CD4-positive, alpha-beta T cell treated with Interleukin-4 for 4 hours (primary cell): ENCODE data around the gene RAB11B.
A peak's percentile ranks its signal among the peaks of the same experiment; 100 is the strongest.
"Not testable (repeated sequence)": the region's sequence is repeated elsewhere in the genome, so short reads cannot be mapped to it uniquely, and the experiment has no call there.

Experiments used
- DNase-seq: peaks from one replicate; pipeline ENCODE4 v3.0.0-alpha.2; 2020

RAB11B gene

DNA sequence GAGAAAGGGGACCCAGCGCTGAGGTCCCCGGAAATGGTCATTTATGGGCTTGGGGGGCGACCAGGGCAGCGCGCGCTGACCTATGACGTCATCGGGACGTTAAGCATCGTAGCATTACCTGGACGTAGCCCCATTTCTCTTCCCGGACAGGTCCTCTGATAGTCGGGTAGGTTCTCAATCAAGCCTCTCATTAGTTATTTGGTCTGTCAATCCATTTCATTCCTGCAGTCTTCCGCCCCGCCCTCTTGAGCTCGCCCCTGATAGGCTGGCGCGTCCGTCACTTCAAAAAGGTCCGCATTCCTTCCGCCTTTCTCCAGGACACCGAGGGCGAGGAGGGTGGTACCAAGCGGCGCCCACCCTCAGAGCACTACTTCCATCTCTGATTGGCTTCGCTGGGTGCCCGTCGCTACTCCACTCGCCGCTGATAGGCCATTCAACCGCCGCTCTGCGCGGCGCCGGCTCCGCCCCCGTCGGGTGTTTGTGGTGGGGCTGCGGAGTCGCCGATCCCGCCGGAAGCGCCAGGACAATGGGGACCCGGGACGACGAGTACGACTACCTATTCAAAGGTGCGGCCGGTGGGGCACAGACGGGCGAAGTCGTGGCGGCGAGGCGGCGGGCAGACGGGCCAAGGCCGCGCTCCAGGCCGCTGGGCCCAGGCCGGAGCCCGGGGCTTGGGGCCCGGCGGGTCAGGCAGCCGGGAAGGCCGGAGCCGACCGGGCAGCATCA is at the start of gene RAB11B:
Gene RAB11B, plus strand, starts transcription at position 470 of the 726 bp plus-strand sequence. Its CDS starts 57 bp downstream, at position 527.
- DNase-seq = peak; percentile 100

- not testable (repeated sequence) for DNase-seq
These were observed 48.7 kb upstream of the RAB11B start for GRCh38 chr19:8341504-8341903.

GRCh38 chr19:8342316-8342683 is 47.9 kb upstream of the RAB11B start:
- no peak for DNase-seq

DNA sequence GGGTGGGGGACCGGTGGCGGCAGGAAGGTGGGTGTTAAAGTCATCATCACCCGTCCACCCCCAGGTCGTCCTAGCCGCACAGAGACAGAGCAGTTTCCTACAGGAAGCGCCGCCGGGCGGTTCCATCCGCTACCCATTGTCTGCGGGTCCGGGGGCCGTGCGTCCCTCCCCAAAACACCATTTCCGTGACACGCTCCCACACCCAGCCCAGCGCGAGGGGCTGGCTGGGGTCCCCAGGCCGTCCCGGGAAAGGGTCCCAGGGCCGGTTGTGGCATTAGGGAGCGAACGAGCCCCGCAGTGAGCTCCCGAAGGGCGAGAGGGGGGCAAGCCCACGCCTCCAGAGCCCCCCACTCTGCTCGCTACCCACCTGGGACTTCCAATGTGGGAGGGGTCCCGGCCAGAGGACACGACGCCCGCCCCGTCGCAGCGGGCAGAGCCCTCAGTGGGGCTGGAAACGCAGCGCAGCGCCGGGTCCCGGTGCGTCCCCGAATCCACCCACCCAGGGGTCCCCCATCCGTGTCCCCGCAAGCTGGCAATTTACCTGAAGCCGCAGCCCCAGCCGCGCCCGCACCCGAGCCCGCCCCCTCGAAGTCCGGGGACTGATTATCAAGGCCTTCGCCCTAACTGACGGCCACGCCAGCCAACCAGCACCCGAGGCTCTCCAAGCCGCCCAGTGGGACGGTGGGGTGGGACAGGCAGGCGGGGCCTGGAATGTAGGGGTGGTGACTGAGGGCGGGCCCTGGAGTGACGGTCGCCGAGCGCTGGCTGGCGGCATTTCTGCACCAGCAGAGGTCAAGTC is 47.3 kb upstream of the RAB11B start, which contains the start of gene KANK3:
Gene KANK3, minus strand, starts transcription at position 579 of the 799 bp plus-strand sequence. CDS start 5,434 bp downstream, outside the sequence.
- peak; percentile 95 for DNase-seq

GRCh38 chr19:8343483-8343844 is 46.7 kb upstream of the RAB11B start:
- DNase-seq = no peak

DNA sequence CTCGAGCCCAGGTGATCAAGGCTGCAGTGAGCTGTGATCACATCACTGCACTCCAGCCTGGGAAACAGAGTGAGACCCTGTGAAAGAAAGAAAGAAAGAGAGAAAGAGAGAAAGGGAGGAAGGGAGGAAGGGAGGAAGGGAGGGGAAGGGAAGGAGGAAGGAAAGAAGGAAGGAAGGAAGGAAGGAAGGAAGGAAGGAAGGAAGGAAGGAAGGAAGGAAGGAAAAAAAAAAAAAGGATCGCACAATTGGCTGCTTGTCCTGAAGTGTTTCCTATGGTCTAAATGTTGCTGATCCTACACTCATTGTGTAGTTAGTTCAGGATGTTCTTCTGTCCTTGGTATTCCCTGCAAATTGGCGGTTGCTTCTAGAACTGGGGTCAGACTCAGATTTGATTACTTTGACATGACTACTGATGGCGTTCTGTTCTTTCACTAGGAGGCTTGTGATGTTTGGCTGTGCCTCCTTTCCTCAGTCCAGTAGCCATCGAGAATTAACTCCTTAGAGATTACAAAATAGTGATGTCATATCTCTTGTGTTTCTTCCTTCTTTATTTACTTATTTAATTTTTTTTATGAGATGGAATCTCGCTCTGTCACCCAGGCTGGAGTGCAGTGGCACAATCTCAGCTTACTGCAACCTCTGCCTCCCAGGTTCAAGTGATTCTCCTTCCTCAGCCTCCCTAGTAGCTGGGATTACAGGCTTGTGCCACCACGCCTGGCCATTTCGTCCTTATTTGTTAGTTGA is 40.4 kb upstream of the RAB11B start:
- DNase-seq = not testable (repeated sequence)

- DNase-seq = no peak
These were observed 37.9 kb upstream of the RAB11B start for GRCh38 chr19:8352134-8352827.

- DNase-seq = not testable (repeated sequence)
These were observed 37.3 kb upstream of the RAB11B start for GRCh38 chr19:8352845-8353244.

- no peak for DNase-seq
These were observed 34.3 kb upstream of the RAB11B start for GRCh38 chr19:8355631-8356402.

- DNase-seq = no peak
These were observed 33.1 kb upstream of the RAB11B start for GRCh38 chr19:8357007-8357521.

DNA sequence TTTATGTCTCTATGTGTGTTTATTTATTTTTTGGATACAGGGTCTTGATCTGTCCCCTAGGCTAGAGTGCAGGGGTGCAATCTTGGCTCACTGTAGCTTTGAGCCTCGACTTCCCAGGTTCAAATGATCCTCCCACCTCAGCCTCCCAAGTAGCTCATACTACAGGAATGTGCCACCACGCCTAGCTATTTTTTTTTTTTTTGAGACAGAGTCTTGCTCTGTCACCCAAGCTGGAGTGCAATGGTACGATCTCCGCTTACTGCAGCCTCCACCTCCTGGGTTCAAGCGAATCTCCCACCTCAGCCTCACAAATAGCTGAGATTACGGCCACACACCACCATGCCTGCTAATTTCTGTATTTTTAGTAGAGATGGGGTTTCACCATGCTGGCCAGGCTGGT is 31.2 kb upstream of the RAB11B start:
- DNase-seq = no peak

DNA sequence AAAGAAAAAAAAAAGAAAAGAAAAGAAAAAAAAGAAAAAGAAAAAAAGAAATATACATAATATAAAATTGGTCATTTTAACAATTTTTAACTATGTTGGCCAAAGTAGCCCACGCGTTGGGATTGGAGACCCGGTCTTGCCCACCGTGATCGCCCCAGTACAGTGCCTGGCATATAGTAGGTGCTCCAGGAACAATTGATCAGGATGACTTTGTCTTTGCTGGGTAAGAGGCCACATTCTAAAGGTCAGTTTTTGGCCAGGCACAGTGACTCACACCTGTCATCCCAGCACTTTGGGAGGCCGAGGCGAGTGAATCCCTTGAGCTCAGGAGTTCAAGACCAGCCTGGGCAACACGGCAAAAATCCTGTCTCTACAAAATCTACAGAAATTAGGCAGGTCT is 30.0 kb upstream of the RAB11B start:
- no peak for DNase-seq

GRCh38 chr19:8361921-8362793 is 28.0 kb upstream of the RAB11B start:
- no peak for DNase-seq

DNA sequence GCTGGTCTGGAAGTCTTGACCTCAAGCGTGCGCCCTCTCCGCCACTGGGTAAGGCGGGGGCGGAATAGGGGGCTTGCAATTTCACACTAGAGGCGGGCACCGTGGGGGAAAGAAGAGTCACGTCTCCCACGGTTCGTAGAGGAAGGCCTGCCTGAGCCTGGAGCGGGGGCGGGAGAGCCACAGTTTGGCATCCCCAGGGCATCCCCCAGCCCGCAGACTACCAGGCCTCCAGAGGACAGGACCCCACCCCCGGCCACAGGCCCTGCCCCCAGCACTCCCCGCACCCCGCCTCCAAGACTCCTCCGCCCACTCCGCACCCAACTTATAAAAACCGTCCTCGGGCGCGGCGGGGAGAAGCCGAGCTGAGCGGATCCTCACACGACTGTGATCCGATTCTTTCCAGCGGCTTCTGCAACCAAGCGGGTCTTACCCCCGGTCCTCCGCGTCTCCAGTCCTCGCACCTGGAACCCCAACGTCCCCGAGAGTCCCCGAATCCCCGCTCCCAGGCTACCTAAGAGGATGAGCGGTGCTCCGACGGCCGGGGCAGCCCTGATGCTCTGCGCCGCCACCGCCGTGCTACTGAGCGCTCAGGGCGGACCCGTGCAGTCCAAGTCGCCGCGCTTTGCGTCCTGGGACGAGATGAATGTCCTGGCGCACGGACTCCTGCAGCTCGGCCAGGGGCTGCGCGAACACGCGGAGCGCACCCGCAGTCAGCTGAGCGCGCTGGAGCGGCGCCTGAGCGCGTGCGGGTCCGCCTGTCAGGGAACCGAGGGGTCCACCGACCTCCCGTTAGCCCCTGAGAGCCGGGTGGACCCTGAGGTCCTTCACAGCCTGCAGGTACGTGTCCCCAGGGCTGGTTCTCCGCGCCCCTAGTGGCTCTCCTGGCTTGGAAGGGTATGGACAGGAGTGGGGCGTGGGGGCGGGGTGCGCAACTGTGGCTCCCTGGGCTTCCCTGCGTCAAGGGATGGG is 26.1 kb upstream of the RAB11B start, which contains the start of gene ANGPTL4:
Gene ANGPTL4, plus strand, starts transcription at position 353 of the 969 bp plus-strand sequence. Its CDS starts 167 bp downstream, at position 520.
- DNase-seq = peak; percentile 9

GRCh38 chr19:8366121-8366581 is 24.0 kb upstream of the RAB11B start:
- no peak for DNase-seq

DNA sequence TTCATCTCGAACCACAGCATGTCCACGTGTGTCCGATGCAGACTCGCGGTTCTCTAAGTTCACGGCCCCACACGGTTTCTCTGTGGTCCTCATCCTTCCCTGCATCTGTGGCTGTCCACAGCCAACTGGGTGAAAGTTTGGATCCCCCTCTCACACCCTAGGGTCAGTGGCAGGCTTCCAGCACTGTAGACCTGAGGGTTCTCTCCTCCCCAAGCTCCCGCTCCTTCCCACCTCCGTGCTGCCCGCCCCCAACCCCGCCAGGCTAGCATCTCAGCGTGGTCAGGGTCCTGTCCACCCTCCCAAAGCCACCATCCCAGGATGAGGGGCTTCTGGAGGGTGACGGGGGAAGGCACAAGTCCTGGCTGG is 23.2 kb upstream of the RAB11B start:
- no peak for DNase-seq

DNA sequence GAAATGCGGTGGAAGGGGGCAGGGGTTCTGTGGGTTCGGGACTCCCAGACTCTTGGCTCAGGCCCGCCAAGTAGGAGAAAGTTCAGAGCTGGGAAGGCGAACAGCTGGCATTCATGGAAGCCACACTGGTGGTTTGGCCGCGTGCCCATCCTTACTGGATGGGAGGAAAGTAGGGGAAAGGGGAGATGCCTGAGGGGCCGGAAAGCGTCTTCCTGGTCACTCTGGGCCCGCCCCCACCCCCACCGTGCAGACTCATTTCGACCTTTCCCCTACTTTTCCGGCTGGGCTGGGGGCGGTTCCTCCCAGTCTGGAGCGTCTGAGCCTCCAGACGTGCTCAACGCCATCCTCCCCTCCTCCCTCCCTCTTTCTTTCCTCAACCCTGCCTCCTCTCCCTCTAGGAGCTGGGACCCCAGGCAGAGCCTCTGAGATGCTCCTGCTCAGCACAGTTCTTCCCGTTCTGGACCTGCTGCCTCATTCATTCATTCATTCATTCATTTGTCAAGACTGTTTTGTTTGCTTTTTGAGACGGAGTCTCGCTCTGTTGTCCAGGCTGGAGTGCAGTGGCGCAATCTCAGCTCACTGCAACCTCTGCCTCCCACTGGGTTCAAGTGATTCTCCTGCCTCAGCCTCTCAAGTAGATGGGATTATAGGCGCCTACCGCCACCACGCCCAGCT is 22.7 kb upstream of the RAB11B start:
- DNase-seq = no peak

DNA sequence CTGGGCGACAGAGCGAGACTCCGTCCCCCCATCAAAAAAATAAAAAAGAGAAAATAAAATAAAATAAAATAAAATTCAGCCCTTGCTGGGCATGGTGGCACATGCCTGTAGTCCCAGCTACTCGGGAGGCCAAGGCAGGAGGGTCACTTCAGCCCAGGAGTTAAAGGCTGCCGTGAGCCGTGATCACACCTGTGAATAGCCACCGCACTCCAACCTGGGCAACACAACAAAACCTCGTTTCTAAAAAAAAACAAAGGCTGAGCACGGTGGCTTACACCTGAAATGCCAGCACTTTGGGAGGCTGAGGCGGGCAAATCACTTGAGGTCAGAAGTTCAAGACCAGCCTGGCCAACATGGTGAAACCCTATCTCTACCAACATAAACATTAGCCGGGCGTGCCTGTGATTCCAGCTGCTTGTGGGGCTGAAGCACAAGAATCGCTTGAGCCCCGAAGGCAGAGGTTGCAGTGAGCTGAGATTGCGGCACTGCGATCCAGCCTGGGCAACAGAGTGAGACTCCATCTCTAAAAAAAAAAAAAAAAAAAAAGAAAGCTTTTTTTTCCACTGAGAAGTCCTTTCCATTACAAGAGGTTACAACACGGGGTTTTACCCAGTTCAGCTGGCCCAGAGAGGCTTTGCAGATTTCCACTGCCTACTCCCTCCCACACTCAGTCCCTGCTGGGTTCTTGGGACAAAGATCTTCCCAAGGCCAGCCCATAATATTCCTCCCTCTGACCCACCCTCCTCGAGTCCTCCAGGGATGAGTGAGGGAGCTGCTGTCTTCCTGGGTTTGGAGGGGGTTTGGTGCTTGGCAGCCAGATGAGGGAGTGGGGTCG is 19.8 kb upstream of the RAB11B start:
- no peak for DNase-seq
